ENCODE measurements around the gene TDRD10. TPM values are rescaled to one million over a fixed set of nuclear protein-coding genes. Genes with fewer than 3 reads are reported as not detected.

TDRD10 gene
- total and polyA plus RNA-seq, 4 donors, result 0.23 to 1.5 (median 0.78) TPM

DNA sequence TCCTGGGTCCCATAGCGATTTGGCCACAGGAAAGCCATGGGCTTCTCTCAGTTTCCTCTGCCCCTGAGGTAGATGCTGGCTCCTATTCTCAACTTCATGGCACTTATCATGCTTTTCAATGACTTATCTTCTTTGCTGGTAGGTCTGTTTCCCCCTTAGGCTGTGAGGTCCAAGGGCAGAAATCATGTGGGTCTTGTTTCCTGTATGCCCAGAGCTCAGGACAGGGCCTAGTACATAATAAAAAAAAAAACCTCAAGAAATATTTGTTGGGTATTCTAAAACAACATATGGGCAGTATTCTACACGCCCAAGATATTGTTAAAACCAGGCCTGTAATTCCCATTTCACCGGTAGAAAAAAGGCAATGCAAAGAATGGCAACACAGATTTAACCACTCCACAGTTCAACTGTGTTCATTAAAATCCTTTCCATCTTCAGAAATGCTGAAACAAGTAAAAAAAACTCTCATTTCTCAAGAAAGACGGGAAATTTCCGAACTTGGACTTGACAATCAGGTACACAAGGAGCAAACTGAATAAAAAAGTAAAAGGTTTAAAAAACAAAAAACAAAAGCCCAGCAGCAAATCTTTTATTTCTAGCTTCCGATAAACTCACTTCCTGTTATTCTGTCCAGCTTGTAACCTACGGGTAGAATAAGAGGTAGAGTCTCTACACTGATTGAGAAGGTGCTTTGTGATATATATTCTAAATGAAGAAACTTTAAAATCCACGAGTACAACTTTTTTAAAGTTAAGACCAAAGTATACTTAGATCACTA lies 6.3 kb upstream of the TDRD10 start:
- Histone ChIP-seq H3K9ac (ENCODE audit: low read depth in 1 of 2, low read length in 2 of 2) (no peak overlapping the region), H3K9me3 (ENCODE audit: control insufficient read depth in 4 of 4, low read length in 3 of 4) (no peaks in the 10 kb centered on the region), H3K27me3 (ENCODE audit: control insufficient read depth in 4 of 4, insufficient read depth in 4 of 4, low read length in 3 of 4) (no peaks in the 10 kb centered on the region), H3K4me1 (ENCODE audit: control insufficient read depth in 4 of 4, insufficient read depth in 4 of 4, low read length in 3 of 4) (peaks cover 0 to 17% (median 11%) of the 10 kb centered on the region in 4 donors), H3K27ac (ENCODE audit: low read depth in 1 of 2, low read length in 2 of 2) (peak overlapping the region in 1 of 2 donors; percentile 31), H3K4me3 (ENCODE audit: low read depth in 1 of 3, low read length in 3 of 3) (no peak overlapping the region), H3K36me3 (ENCODE audit: control insufficient read depth in 4 of 4, insufficient read depth in 3 of 4, low read depth in 1 of 4, low read length in 3 of 4) (peaks cover 0 to 2% (median 0%) of the 10 kb centered on the region in 4 donors)
- TF ChIP-seq, protein P1, sequence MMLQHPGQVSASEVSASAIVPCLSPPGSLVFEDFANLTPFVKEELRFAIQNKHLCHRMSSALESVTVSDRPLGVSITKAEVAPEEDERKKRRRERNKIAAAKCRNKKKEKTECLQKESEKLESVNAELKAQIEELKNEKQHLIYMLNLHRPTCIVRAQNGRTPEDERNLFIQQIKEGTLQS (IDR thresholded peaks at IDR 0.05), result no peak
- peak; percentile 68 for TF ChIP-seq NR2F2 (IDR thresholded peaks at IDR 0.05)
- WGBS, result 77% methylated on average over 8 of the region's 8 CpGs
- no peak for DNase-seq (ENCODE audit: low spot score)

GRCh38 chr1:154496383-154496782 lies 5.6 kb upstream of the TDRD10 start:
- TF ChIP-seq, protein P2, sequence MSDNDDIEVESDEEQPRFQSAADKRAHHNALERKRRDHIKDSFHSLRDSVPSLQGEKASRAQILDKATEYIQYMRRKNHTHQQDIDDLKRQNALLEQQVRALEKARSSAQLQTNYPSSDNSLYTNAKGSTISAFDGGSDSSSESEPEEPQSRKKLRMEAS (IDR thresholded peaks at IDR 0.05), result no peak
- TF ChIP-seq SP1 (IDR thresholded peaks at IDR 0.05), result no peak
- TF ChIP-seq NR2F2 (IDR thresholded peaks at IDR 0.05), result no peak
- TF ChIP-seq FOXA2 (IDR thresholded peaks at IDR 0.05), result no peak
- no peak for TF ChIP-seq YY1 (IDR thresholded peaks at IDR 0.05)
- no peak for TF ChIP-seq ZBTB33 (IDR thresholded peaks at IDR 0.05)
- TF ChIP-seq HNF4G (IDR thresholded peaks at IDR 0.05), result no peak
- Histone ChIP-seq H3K27ac (ENCODE audit: low read depth in 1 of 2, low read length in 2 of 2) (peak overlapping the region; percentile 57 to 64), H3K9ac (ENCODE audit: low read depth in 1 of 2, low read length in 2 of 2) (peak overlapping the region in 1 of 2 donors; percentile 55), H3K4me3 (ENCODE audit: low read depth in 1 of 3, low read length in 3 of 3) (no peak overlapping the region), H3K9me3 (ENCODE audit: control insufficient read depth in 4 of 4, low read length in 3 of 4) (no peaks in the 10 kb centered on the region), H3K4me1 (ENCODE audit: control insufficient read depth in 4 of 4, insufficient read depth in 4 of 4, low read length in 3 of 4) (peaks cover under 1 to 22% (median 14%) of the 10 kb centered on the region in 4 donors), H3K36me3 (ENCODE audit: control insufficient read depth in 4 of 4, insufficient read depth in 3 of 4, low read depth in 1 of 4, low read length in 3 of 4) (peaks cover 0 to 2% (median 0%) of the 10 kb centered on the region in 4 donors), H3K27me3 (ENCODE audit: control insufficient read depth in 4 of 4, insufficient read depth in 4 of 4, low read length in 3 of 4) (no peaks in the 10 kb centered on the region)
- 59% methylated on average over 5 of the region's 5 CpGs for WGBS
- DNase-seq (ENCODE audit: low spot score), result no peak

- no peaks in the 10 kb centered on the region for H3K9me3 ChIP-seq (ENCODE audit: control insufficient read depth in 4 of 4, low read length in 3 of 4)
- peaks cover 6 to 26% (median 18%) of the 10 kb centered on the region in 4 donors for H3K4me1 ChIP-seq (ENCODE audit: control insufficient read depth in 4 of 4, insufficient read depth in 4 of 4, low read length in 3 of 4)
- no peak overlapping the region for H3K9ac ChIP-seq (ENCODE audit: low read depth in 1 of 2, low read length in 2 of 2)
- no peak overlapping the region for H3K4me3 ChIP-seq (ENCODE audit: low read depth in 1 of 3, low read length in 3 of 3)
- peaks cover 0 to 2% (median 0%) of the 10 kb centered on the region in 4 donors for H3K36me3 ChIP-seq (ENCODE audit: control insufficient read depth in 4 of 4, insufficient read depth in 3 of 4, low read depth in 1 of 4, low read length in 3 of 4)
- no peaks in the 10 kb centered on the region for H3K27me3 ChIP-seq (ENCODE audit: control insufficient read depth in 4 of 4, insufficient read depth in 4 of 4, low read length in 3 of 4)
- peak; percentile 48 for DNase-seq (ENCODE audit: low spot score)
- WGBS, result 32% methylated on average over 5 of the region's 5 CpGs
- peak overlapping the region; percentile 57 to 64 for H3K27ac ChIP-seq (ENCODE audit: low read depth in 1 of 2, low read length in 2 of 2)
- TF ChIP-seq YY1 (IDR thresholded peaks at IDR 0.05), result peak; percentile 63
- peak; percentile 67 for TF ChIP-seq REST (IDR thresholded peaks at IDR 0.05)
- peak; percentile 14 for TF ChIP-seq FOXA1 (IDR thresholded peaks at IDR 0.05)
- peak; percentile 98 for TF ChIP-seq SP1 (IDR thresholded peaks at IDR 0.05)
- TF ChIP-seq CTCF (IDR thresholded peaks at IDR 0.05; ENCODE audit: low read depth, low read length, missing input control), result no peak
- TF ChIP-seq HNF4G (IDR thresholded peaks at IDR 0.05), result peak; percentile 92
- peak in 1 of 2 donors; percentile 65 for TF ChIP-seq EGR1 (IDR thresholded peaks at IDR 0.05; ENCODE audit: low read depth in 2 of 2)
- TF ChIP-seq FOXA2 (IDR thresholded peaks at IDR 0.05), result peak; percentile 27
- TF ChIP-seq, protein P2 (IDR thresholded peaks at IDR 0.05), result peak; percentile 90
- peak; percentile 42 to 56 for TF ChIP-seq RAD21 (IDR thresholded peaks at IDR 0.05)
- peak; percentile 96 to 98 for TF ChIP-seq RXRA (IDR thresholded peaks at IDR 0.05)
- TF ChIP-seq, protein P1 (IDR thresholded peaks at IDR 0.05), result no peak
These were observed 4.8 kb upstream of the TDRD10 start for GRCh38 chr1:154497026-154497806.

Measured in liver (tissue), 9 donors.